Muscle of arm (tissue), 14 donors: ENCODE results near the gene HOXC6. TPM values are rescaled to one million over a fixed set of nuclear protein-coding genes. Genes with fewer than 3 reads are reported as not detected.

Experiments used
- DNase-seq: peaks from one replicate; pipeline ENCODE4 v3.0.0-alpha.2; 2013
- long read RNA-seq, 11 donors: transcript quantifications; one replicate each; lab custom pipeline, GENCODE V29; 2026
- polyA plus RNA-seq, 12 donors: library from polyadenylated mRNA; unstranded; fragments of 120-200 nt; gene quantifications; one replicate each; pipeline ENCODE4 v1.2.1, GENCODE V29; 2013; ENCODE audit not compliant: insufficient read length in 12 of 12

HOXC6 gene
- polyA plus RNA-seq: 10 to 100 TPM in 2 of 12 donors, 1 to 10 TPM in 8, not detected in 2; 3.0 to 20.5 (median 5.9) TPM
- long read RNA-seq, donor 1: 0 reads
- long read RNA-seq, donor 2, partial matches to known transcripts: 0 of 2 reads
- long read RNA-seq, donor 2, other reads (novel, unspliced or antisense): 0 of 2 reads
- long read RNA-seq, donor 3, partial matches to known transcripts: 0 of 3 reads
- long read RNA-seq, donor 3, other reads (novel, unspliced or antisense): 0 of 3 reads
- long read RNA-seq, donor 4: 0 reads
- long read RNA-seq, donor 5: 0 reads
- long read RNA-seq, donor 6, partial matches to known transcripts: 0 of 1 reads
- long read RNA-seq, donor 6, other reads (novel, unspliced or antisense): 0 of 1 reads
- long read RNA-seq, donor 7: 0 reads
- long read RNA-seq, donor 8, partial matches to known transcripts: 0 of 2 reads
- long read RNA-seq, donor 8, other reads (novel, unspliced or antisense): 0 of 2 reads
- long read RNA-seq, donor 9, partial matches to known transcripts: 0 of 3 reads
- long read RNA-seq, donor 9, other reads (novel, unspliced or antisense): 0 of 3 reads
- long read RNA-seq, donor 10, partial matches to known transcripts: 0 of 3 reads
- long read RNA-seq, donor 10, other reads (novel, unspliced or antisense): 0 of 3 reads
- long read RNA-seq, donor 11, partial matches to known transcripts: 0 of 1 reads
- long read RNA-seq, donor 11, other reads (novel, unspliced or antisense): 0 of 1 reads

DNA sequence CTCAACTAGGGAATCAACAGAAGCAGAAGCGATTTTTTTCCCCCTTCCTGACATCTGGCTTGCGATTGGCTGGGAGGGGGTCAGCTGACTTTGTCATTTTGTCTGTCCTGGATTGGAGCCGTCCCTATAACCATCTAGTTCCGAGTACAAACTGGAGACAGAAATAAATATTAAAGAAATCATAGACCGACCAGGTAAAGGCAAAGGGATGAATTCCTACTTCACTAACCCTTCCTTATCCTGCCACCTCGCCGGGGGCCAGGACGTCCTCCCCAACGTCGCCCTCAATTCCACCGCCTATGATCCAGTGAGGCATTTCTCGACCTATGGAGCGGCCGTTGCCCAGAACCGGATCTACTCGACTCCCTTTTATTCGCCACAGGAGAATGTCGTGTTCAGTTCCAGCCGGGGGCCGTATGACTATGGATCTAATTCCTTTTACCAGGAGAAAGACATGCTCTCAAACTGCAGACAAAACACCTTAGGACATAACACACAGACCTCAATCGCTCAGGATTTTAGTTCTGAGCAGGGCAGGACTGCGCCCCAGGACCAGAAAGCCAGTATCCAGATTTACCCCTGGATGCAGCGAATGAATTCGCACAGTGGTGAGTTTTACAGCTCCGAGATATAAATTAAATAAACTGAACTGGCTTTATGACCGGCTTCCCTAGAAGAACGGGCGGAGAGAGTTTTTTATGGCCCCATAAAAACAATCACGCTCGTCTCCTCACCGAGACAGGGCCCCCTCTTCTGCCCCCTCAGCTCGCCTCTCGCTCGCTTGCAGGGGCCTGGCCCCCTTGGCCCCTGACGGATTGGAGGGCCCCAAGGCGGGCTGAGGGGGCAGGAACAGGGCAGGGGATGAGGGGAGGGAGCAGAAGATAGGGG is at the start of gene HOXC6:
Gene HOXC6 (plus strand): TSS at position 127 of the 888 bp plus-strand sequence. CDS start 82 bp downstream, at position 209.
- DNase-seq: no peak

DNA sequence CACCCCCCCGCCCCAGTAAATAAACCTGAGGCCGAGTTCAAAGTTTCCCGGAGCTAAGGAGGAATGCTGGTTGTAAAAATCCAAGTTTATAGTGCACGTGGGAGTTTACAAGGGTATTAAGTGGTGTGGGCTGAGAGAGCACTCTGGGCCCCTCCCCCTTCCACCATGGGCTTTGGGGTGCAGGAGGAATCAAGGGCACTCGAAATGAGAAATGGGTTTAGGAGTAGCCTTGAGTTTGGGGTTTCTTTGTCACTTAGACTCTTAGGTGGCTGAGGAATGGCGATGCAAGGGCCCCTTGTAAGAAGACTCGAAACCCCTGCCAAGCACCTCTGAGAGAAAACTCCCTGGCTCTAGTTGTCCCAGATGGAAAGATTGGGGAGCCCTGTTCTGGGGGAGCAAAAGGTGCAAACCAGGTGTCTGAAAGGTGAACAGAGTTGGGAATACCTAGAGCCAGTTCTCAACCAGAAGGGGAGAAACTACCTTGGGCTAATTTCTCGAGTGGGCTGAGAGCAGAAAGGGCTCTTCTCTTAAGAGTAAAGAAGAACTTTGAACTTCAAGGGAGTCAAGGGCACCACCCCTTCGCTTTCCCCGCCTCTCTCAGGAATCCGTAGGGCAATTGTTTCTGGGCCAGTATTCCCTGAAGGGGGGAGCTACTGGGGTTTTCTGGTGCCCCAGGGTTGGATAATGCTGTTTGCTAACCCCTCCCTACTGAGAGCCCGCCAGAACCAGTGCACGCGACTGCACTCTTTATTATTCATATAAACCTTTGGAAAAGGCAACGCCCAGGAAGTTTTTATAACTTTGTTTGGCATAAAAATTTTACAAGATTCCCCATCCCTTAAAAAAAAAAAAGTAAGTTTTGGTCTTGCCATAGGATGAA is 49.5 kb upstream of the HOXC6 start:
- no peak for DNase-seq

- no peak for DNase-seq
Measured at GRCh38 chr12:53980104-53980801, 48.0 kb upstream of the HOXC6 start.

GRCh38 chr12:53980802-53981496 is 47.3 kb upstream of the HOXC6 start:
- DNase-seq: no peak

- DNase-seq: no peak
Measured at GRCh38 chr12:53981634-53982565, 46.3 kb upstream of the HOXC6 start.

DNA sequence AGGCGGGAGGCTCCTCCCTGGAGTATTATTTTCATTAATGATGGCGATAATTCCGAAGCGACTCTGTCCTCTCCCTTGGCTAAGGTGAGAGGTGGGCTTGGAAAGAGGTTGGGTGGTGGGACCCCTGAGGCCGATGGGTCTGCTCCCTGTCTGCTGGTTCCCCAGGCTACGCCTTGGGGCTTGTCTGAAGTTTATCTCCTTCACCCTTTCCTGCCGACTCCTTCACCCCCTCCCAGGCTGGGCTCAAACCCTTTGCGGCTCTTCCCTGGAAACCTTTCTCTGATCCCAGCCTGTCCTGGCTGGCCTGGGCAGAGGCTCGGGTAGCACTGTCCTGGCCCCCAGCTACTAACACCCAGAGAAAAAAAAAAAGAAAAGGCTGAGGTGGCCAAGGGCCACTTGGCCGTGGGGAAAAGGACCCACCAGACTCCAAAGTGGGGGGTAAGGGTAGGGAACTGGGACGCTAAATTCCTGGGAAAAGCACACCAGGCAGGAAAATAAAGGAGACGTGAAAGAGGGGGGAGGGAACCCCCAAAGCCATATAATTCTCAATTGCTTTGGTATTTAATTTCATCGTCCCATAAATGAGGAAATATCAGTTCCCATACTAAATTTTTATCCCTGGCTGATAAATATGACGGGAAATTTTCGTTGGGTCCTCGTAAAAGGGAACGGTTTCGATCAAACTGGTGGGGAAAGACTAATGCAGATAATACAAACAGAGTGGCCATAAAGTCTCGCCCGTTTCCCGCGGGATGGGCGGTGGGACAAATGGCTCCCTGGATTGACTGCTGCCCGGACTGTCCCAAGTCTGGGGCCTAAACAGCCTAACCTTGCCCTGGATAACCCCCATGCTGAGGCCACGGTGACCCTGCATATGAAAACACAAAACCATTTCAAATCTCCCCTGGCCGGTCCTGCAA is 45.3 kb upstream of the HOXC6 start:
- no peak for DNase-seq

DNA sequence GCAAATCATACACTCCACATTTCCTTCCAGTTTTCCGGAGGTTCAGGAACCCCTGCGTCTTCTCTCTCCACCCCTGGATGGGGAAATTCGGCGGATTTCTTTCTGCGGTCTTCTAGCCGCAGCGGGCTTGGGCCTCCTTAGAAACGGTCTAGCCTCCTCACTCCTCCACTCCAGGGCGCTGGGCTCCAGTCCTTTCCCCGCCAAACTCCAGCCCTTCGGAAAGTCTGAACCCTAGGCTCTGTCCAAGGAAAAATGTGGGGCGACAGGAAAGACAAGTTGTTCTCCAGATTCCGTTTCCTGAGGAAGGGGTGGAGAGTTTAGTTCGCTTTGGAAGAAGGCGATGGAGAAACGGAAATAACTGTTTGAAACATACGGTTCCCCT is 44.7 kb upstream of the HOXC6 start:
- no peak for DNase-seq

- no peak for DNase-seq
Measured at GRCh38 chr12:53983950-53984572, 44.2 kb upstream of the HOXC6 start.

DNA sequence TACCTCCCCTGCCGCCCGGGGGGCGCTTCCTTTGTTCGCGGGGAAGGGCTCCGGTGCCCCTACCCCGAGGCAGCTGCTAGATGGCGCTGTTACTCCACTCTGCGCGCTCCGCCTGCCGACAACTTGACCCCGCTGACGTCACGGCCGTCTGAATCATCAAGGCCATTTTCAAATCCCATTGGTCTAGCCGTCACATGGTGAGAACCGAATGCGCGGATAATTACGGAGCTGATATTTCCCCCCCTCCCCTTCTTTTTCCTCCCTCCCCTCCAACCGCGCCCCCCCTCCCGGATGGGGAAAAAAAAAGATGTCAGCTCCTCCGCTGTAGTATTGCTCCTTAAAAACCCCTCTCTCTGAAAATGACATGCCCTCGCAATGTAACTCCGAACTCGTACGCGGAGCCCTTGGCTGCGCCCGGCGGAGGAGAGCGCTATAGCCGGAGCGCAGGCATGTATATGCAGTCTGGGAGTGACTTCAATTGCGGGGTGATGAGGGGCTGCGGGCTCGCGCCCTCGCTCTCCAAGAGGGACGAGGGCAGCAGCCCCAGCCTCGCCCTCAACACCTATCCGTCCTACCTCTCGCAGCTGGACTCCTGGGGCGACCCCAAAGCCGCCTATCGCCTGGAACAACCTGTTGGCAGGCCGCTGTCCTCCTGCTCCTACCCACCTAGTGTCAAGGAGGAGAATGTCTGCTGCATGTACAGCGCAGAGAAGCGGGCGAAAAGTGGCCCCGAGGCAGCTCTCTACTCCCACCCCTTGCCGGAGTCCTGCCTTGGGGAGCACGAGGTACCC is 43.1 kb upstream of the HOXC6 start, which contains the start of gene HOXC10:
Gene HOXC10 (plus strand): TSS at position 246 of the 791 bp plus-strand sequence. CDS start 114 bp downstream, at position 360.
- DNase-seq: peak; percentile 85

GRCh38 chr12:53985692-53985993 is 42.6 kb upstream of the HOXC6 start:
- DNase-seq: no peak

GRCh38 chr12:53985994-53986685 is 42.1 kb upstream of the HOXC6 start:
- no peak for DNase-seq

- DNase-seq: no peak
Measured at GRCh38 chr12:53986686-53987483, 41.4 kb upstream of the HOXC6 start.

DNA sequence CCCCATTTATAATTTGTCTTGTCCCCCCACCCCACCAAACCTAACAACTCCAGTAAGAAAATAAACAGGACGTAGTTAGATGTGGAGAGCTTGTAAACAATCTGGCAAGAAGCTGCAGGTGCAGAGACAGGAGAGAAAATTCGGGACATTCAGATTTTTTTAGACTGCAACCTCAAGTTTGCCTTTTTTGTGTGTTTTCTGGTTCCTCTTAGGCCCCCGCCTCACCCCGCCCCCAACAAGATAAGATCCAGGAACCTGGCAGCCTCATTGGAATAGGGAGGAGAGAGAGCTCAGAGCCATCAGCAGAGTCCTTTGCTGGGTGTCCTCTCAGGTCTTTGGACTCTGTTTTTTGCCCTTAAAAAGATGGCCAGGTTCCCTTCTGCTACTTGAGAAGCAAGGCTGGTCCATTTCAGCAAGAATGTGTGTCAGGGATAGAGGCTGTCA is 40.4 kb upstream of the HOXC6 start:
- no peak for DNase-seq

DNA sequence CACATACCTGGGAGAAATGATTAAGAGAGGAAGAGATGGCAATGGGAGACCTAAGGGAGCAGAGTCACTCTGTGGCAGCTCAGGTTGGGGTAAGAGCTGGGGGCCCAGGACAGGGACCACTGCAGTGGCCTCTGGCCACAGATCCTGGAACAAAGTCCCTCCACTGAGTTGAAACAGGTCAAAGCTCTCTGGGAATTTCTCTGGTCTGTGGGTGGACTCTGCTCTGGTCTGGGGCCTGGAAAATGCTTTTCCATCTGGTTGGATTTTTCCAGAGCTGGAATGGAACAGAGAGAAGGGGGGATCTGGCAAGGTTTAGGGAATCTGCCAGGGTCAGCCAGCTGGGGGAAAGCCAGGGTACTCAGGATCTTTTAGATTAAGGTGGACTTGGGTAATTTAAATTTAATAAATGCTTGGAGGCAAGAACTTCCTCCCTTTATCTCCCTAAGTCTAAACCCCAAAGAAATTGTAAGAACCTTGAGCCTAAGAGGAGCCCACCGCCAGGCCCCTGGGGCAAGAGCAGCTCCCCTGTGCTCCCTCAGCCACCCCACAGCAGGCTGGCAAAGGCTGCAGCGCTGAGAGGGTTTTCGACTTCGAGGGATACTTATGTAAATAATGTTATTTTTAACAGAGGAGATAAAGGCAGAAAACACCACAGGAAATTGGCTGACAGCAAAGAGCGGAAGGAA is 39.6 kb upstream of the HOXC6 start:
- DNase-seq: no peak
